KMS-11 (cell line): ENCODE data around the gene SDR42E2.
"Not testable (repeated sequence)": the region's sequence is repeated elsewhere in the genome, so short reads cannot be mapped to it uniquely, and the experiment has no call there.

Experiments used
- H2AFZ ChIP-seq: fragments of 200-600 bp; sonication (generic); 2 replicates; pipeline ENCODE4 v1.6.1; 2016; ENCODE audit warnings: antibody characterized with exemption, mixed run types, low read depth
- H3K27ac ChIP-seq: fragments of 200-600 bp; sonication (generic); 2 replicates; pipeline ENCODE4 v1.6.1; 2016; ENCODE audit warnings: mild to moderate bottlenecking, mixed run types
- H3K27me3 ChIP-seq: fragments of 200-600 bp; sonication (generic); 2 replicates; pipeline ENCODE4 v1.6.1; 2017; ENCODE audit warnings: mild to moderate bottlenecking, low read depth, mixed run types, moderate library complexity; ENCODE audit not compliant: insufficient read depth
- H3K36me3 ChIP-seq: fragments of 200-600 bp; sonication (generic); 2 replicates; pipeline ENCODE4 v1.6.1; 2017; ENCODE audit warnings: mild to moderate bottlenecking, mixed run types; ENCODE audit not compliant: insufficient read depth
- H3K4me1 ChIP-seq: fragments of 200-600 bp; sonication (generic); 2 replicates; pipeline ENCODE4 v1.6.1; 2016; ENCODE audit warnings: mild to moderate bottlenecking, low read depth, mixed run types; ENCODE audit not compliant: poor library complexity, severe bottlenecking
- H3K4me2 ChIP-seq: fragments of 200-600 bp; sonication (generic); 2 replicates; pipeline ENCODE4 v1.7.0; 2016; ENCODE audit warnings: mild to moderate bottlenecking, mixed run types
- H3K4me3 ChIP-seq: fragments of 200-600 bp; sonication (generic); IDR thresholded peaks from 2 replicates; pipeline ENCODE4 v1.6.1; 2017; ENCODE audit warnings: low read depth, low read length, mixed read lengths; ENCODE audit not compliant: insufficient read depth
- H3K79me2 ChIP-seq: fragments of 200-600 bp; sonication (generic); 2 replicates; pipeline ENCODE4 v1.6.1; 2016; ENCODE audit warnings: low read depth, mixed run types; ENCODE audit not compliant: insufficient read depth
- H3K9ac ChIP-seq: fragments of 200-600 bp; sonication (generic); 2 replicates; pipeline ENCODE4 v1.6.1; 2016; ENCODE audit warnings: mild to moderate bottlenecking, mixed run types
- H4K20me1 ChIP-seq: fragments of 200-600 bp; sonication (generic); 2 replicates; pipeline ENCODE4 v1.6.1; 2016; ENCODE audit warnings: mild to moderate bottlenecking, mixed run types; ENCODE audit not compliant: insufficient read depth
- TF ChIP-seq, protein P1 (sequence below): fragments of 200-600 bp; sonication (generic); conservative IDR thresholded peaks from 2 replicates; pipeline ENCODE4 v1.6.1; 2017; ENCODE audit warnings: low read depth, mild to moderate bottlenecking, antibody characterized with exemption, low read length, moderate library complexity, mixed read lengths

The SDR42E2 gene

DNA sequence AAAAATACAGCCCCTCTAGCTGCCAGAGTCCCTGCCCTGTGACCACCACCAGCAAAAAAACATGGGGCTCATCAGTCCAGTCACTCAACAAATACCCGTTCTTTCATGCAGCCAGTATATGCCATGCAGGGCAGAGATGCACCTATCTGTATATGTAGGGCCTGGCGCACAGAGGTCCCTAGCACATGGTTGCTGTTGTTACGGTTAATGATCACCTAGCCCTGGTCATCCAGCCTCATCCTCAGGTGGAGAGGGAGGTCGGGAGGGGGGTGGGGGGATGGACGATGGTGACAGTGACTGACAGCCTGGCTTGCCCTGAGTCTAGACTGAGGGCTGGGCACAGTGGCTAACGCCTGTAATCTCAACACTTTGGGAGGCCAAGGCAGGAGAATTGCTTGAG, 1.5 kb downstream of the SDR42E2 start:
- Histone ChIP-seq H3K4me3 (no peak overlapping the region), H3K9ac (no peak overlapping the region), H4K20me1 (no peaks in the 10 kb centered on the region), H3K4me1 (peaks cover 4% of the 10 kb centered on the region), H3K27me3 (peaks cover 6% of the 10 kb centered on the region; the same call in 1 of the 2 replicates), H3K36me3 (no peaks in the 10 kb centered on the region), H3K79me2 (no peaks in the 10 kb centered on the region), H3K4me2 (no peak overlapping the region), H2AFZ (no peak overlapping the region), H3K27ac (no peak overlapping the region)
- TF ChIP-seq, protein P1, sequence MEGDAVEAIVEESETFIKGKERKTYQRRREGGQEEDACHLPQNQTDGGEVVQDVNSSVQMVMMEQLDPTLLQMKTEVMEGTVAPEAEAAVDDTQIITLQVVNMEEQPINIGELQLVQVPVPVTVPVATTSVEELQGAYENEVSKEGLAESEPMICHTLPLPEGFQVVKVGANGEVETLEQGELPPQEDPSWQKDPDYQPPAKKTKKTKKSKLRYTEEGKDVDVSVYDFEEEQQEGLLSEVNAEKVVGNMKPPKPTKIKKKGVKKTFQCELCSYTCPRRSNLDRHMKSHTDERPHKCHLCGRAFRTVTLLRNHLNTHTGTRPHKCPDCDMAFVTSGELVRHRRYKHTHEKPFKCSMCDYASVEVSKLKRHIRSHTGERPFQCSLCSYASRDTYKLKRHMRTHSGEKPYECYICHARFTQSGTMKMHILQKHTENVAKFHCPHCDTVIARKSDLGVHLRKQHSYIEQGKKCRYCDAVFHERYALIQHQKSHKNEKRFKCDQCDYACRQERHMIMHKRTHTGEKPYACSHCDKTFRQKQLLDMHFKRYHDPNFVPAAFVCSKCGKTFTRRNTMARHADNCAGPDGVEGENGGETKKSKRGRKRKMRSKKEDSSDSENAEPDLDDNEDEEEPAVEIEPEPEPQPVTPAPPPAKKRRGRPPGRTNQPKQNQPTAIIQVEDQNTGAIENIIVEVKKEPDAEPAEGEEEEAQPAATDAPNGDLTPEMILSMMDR: no peak

GRCh38 chr16:22164482-22164881, 2.2 kb downstream of the SDR42E2 start:
- H3K27me3 ChIP-seq: peaks cover 6% of the 10 kb centered on the region; the same call in 1 of the 2 replicates
- peaks cover 4% of the 10 kb centered on the region for H3K4me1 ChIP-seq
- H4K20me1 ChIP-seq: no peaks in the 10 kb centered on the region
- no peaks in the 10 kb centered on the region for H3K36me3 ChIP-seq
- H3K4me3 ChIP-seq: no peak overlapping the region
- no peak overlapping the region for H3K4me2 ChIP-seq
- H2AFZ ChIP-seq: no peak overlapping the region
- no peak overlapping the region for H3K9ac ChIP-seq
- H3K79me2 ChIP-seq: no peaks in the 10 kb centered on the region
- H3K27ac ChIP-seq: no peak overlapping the region
- TF ChIP-seq, protein P1: no peak

GRCh38 chr16:22165508-22166285, 3.4 kb downstream of the SDR42E2 start:
- Histone ChIP-seq H4K20me1 (no peaks in the 10 kb centered on the region), H3K4me2 (no peak overlapping the region), H2AFZ (no peak overlapping the region), H3K4me3 (no peak overlapping the region), H3K9ac (no peak overlapping the region), H3K79me2 (no peaks in the 10 kb centered on the region), H3K27me3 (peaks cover 6% of the 10 kb centered on the region; the same call in 1 of the 2 replicates), H3K27ac (no peak overlapping the region), H3K4me1 (peaks cover 4% of the 10 kb centered on the region), H3K36me3 (no peaks in the 10 kb centered on the region)
- TF ChIP-seq, protein P1: no peak

GRCh38 chr16:22171953-22172352, 9.6 kb downstream of the SDR42E2 start:
- Histone ChIP-seq H3K4me1 (no peaks in the 10 kb centered on the region), H4K20me1 (no peaks in the 10 kb centered on the region), H3K27me3 (no peaks in the 10 kb centered on the region), H3K9ac (no peak overlapping the region), H3K4me2 (no peak overlapping the region), H3K4me3 (no peak overlapping the region), H3K79me2 (no peaks in the 10 kb centered on the region), H3K27ac (no peak overlapping the region), H2AFZ (no peak overlapping the region), H3K36me3 (no peaks in the 10 kb centered on the region)
- TF ChIP-seq, protein P1: no peak

GRCh38 chr16:22172642-22173041, 10.3 kb downstream of the SDR42E2 start:
- H3K4me2 ChIP-seq, H4K20me1 ChIP-seq, H3K79me2 ChIP-seq, H3K9ac ChIP-seq, H3K4me3 ChIP-seq, H3K36me3 ChIP-seq, H3K27ac ChIP-seq, H3K4me1 ChIP-seq, H2AFZ ChIP-seq, H3K27me3 ChIP-seq: not testable (repeated sequence)
